ENCODE measurements around the gene EHBP1.

- no peak for TF ChIP-seq CTCF (conservative IDR thresholded peaks at IDR 0.05; ENCODE audit: low read length)
- no peak for TF ChIP-seq EZH2phosphoT487 (IDR thresholded peaks at IDR 0.05; ENCODE audit: borderline replicate concordance)
Measured at GRCh38 chr2:63086687-63087086, 381.2 kb downstream of the EHBP1 start.
